Measurements from ENCODE around the gene ERBB4. TPM values are rescaled to one million over a fixed set of nuclear protein-coding genes. Genes with fewer than 3 reads are reported as not detected.
A peak's percentile ranks its signal among the peaks of the same experiment; 100 is the strongest.

ERBB4 gene
- total and polyA plus RNA-seq, 9 donors, result 5.0 to 12.7 (median 7.7) TPM

DNA sequence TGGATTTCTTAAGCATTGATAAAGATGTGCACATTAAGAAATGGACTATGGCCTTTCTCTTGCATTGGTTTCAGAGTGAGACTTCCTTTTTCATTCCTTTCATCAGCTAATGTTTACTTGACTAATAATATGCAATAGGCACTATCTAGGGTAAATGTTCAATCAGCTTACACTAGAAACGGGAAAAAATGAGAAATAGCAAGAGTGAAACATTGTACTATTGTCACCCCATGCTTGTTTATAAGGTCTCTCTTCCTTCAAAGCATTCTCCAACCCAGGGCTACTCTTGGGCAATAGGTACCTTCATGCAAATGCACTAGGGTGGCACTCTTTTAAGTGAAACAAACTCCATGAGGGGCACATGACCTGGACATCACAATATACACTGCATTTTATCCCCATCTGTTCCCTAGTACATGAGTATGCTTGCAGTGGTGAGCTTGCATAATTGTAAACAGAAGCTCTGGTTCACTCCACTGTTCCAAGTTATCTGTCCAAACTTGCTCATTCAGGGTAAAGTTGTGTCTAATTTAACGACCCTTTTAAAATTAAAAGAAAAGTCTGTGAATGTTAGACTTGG is 402.3 kb downstream of the ERBB4 start:
- H3K27ac ChIP-seq (ENCODE audit: low read length), result no peak overlapping the region
- no peaks in the 10 kb centered on the region for H3K4me1 ChIP-seq (ENCODE audit: control insufficient read depth, insufficient read depth, low read length)
- WGBS (ENCODE audit: insufficient coverage), result no CpG with 5 or more reads among the region's 2 CpGs
- H3K36me3 ChIP-seq (ENCODE audit: control insufficient read depth, insufficient read depth, low read length), result no peaks in the 10 kb centered on the region
- H3K27me3 ChIP-seq (ENCODE audit: control insufficient read depth, insufficient read depth, low read length), result no peaks in the 10 kb centered on the region
- DNase-seq, result no peak
- no peak overlapping the region for H3K4me3 ChIP-seq (ENCODE audit: low read length)
- H3K9me3 ChIP-seq (replicated peaks; ENCODE audit: control insufficient read depth, low read depth, low read length), result no peaks in the 10 kb centered on the region

DNA sequence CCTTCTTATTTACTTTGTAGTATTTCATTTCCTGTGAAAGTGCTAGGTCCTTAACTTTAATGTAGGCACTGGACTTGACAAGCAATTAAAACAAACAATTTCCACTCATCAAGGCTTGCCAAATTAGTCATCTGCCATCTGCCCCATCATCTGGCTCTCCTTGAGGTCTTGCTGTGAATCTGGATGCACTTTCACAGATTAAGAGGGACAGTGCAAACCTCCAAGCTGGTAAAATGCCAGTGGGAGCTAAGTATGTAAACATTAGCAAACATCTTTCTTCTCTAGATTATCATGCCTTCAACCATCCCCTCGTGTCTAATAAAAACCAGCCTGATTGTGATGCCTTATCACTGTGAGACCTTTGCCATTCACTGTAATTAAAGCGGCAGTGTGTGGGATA is 402.9 kb downstream of the ERBB4 start:
- no peak overlapping the region for H3K27ac ChIP-seq (ENCODE audit: low read length)
- DNase-seq, result peak; percentile 3
- no peaks in the 10 kb centered on the region for H3K9me3 ChIP-seq (replicated peaks; ENCODE audit: control insufficient read depth, low read depth, low read length)
- WGBS (ENCODE audit: insufficient coverage), result no CpG with 5 or more reads among the region's 2 CpGs
- H3K4me3 ChIP-seq (ENCODE audit: low read length), result no peak overlapping the region
- no peaks in the 10 kb centered on the region for H3K36me3 ChIP-seq (ENCODE audit: control insufficient read depth, insufficient read depth, low read length)
- H3K4me1 ChIP-seq (ENCODE audit: control insufficient read depth, insufficient read depth, low read length), result no peaks in the 10 kb centered on the region
- no peaks in the 10 kb centered on the region for H3K27me3 ChIP-seq (ENCODE audit: control insufficient read depth, insufficient read depth, low read length)

- Histone ChIP-seq H3K27ac (ENCODE audit: low read length) (no peak overlapping the region), H3K4me1 (ENCODE audit: control insufficient read depth, insufficient read depth, low read length) (no peaks in the 10 kb centered on the region), H3K27me3 (ENCODE audit: control insufficient read depth, insufficient read depth, low read length) (no peaks in the 10 kb centered on the region), H3K9me3 (replicated peaks; ENCODE audit: control insufficient read depth, low read depth, low read length) (no peaks in the 10 kb centered on the region), H3K36me3 (ENCODE audit: control insufficient read depth, insufficient read depth, low read length) (no peaks in the 10 kb centered on the region), H3K4me3 (ENCODE audit: low read length) (no peak overlapping the region)
- DNase-seq, result no peak
- no CpG with 5 or more reads among the region's 2 CpGs for WGBS (ENCODE audit: insufficient coverage)
Observed at GRCh38 chr2:212133337-212133736, 405.3 kb downstream of the ERBB4 start.

GRCh38 chr2:212124598-212124997 is 414.0 kb downstream of the ERBB4 start:
- Histone ChIP-seq H3K36me3 (ENCODE audit: control insufficient read depth, insufficient read depth, low read length) (no peaks in the 10 kb centered on the region), H3K4me1 (ENCODE audit: control insufficient read depth, insufficient read depth, low read length) (no peaks in the 10 kb centered on the region), H3K27me3 (ENCODE audit: control insufficient read depth, insufficient read depth, low read length) (no peaks in the 10 kb centered on the region), H3K9me3 (replicated peaks; ENCODE audit: control insufficient read depth, low read depth, low read length) (no peaks in the 10 kb centered on the region), H3K27ac (ENCODE audit: low read length) (no peak overlapping the region), H3K4me3 (ENCODE audit: low read length) (no peak overlapping the region)
- DNase-seq, result no peak
- 81% methylated on average over 8 of the region's 10 CpGs for WGBS (ENCODE audit: insufficient coverage)

DNA sequence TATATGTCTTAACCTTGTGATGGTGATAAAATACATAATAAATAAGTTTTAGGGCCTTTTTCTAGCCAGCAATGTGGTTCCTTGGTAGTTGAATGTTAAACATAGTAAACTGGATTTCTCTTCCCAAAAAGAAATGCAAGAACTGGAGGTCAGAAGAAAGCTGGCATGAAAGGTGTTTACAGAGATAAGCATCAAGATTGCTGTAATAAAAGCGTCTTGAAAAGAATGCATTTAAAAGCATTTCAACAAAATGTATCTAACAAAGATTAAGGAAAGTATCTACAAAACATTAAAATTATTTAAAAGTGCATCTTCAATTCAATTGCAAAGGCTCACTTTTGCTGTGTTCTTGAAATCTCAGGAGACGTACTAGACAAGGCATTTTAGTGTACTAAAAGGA is 419.0 kb downstream of the ERBB4 start:
- DNase-seq, result no peak
- H3K9me3 ChIP-seq (replicated peaks; ENCODE audit: control insufficient read depth, low read depth, low read length), result no peaks in the 10 kb centered on the region
- no peak overlapping the region for H3K27ac ChIP-seq (ENCODE audit: low read length)
- no peaks in the 10 kb centered on the region for H3K36me3 ChIP-seq (ENCODE audit: control insufficient read depth, insufficient read depth, low read length)
- H3K27me3 ChIP-seq (ENCODE audit: control insufficient read depth, insufficient read depth, low read length), result no peaks in the 10 kb centered on the region
- WGBS (ENCODE audit: insufficient coverage), result no CpG with 5 or more reads among the region's 2 CpGs
- no peaks in the 10 kb centered on the region for H3K4me1 ChIP-seq (ENCODE audit: control insufficient read depth, insufficient read depth, low read length)
- H3K4me3 ChIP-seq (ENCODE audit: low read length), result no peak overlapping the region

DNA sequence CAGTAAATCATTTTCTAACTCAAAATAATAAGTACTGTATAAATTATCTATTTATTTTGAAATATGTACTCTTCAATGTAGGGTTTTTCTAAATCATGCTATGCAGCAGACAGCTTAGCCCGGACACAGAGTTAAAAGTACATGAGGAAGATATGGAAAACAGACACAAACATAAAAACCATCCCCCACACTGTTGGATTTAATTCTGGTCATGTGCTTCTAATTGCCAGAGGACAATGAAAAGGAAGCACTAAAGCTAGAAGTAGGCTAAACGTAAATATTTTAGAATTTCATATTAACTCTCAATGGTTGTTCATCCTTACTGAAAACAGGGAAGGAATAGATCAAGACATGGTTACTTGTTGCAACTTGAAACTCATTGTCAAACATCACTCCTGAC is 420.7 kb downstream of the ERBB4 start:
- H3K4me3 ChIP-seq (ENCODE audit: low read length), result no peak overlapping the region
- H3K27me3 ChIP-seq (ENCODE audit: control insufficient read depth, insufficient read depth, low read length), result no peaks in the 10 kb centered on the region
- H3K9me3 ChIP-seq (replicated peaks; ENCODE audit: control insufficient read depth, low read depth, low read length), result no peaks in the 10 kb centered on the region
- no peak overlapping the region for H3K27ac ChIP-seq (ENCODE audit: low read length)
- no peaks in the 10 kb centered on the region for H3K36me3 ChIP-seq (ENCODE audit: control insufficient read depth, insufficient read depth, low read length)
- peak; percentile 59 for DNase-seq
- H3K4me1 ChIP-seq (ENCODE audit: control insufficient read depth, insufficient read depth, low read length), result no peaks in the 10 kb centered on the region
- no CpG with 5 or more reads among the region's 2 CpGs for WGBS (ENCODE audit: insufficient coverage)

- Histone ChIP-seq H3K36me3 (ENCODE audit: control insufficient read depth, insufficient read depth, low read length) (no peaks in the 10 kb centered on the region), H3K4me3 (ENCODE audit: low read length) (no peak overlapping the region), H3K4me1 (ENCODE audit: control insufficient read depth, insufficient read depth, low read length) (no peaks in the 10 kb centered on the region), H3K9me3 (replicated peaks; ENCODE audit: control insufficient read depth, low read depth, low read length) (no peaks in the 10 kb centered on the region), H3K27me3 (ENCODE audit: control insufficient read depth, insufficient read depth, low read length) (no peaks in the 10 kb centered on the region), H3K27ac (ENCODE audit: low read length) (no peak overlapping the region)
- WGBS (ENCODE audit: insufficient coverage), result 90% methylated on average over 1 of the region's 1 CpG
- no peak for DNase-seq
Observed at GRCh38 chr2:212114489-212114888, 424.1 kb downstream of the ERBB4 start.

GRCh38 chr2:212112401-212112800 is 426.2 kb downstream of the ERBB4 start:
- WGBS (ENCODE audit: insufficient coverage), result no CpG with 5 or more reads among the region's 3 CpGs
- Histone ChIP-seq H3K36me3 (ENCODE audit: control insufficient read depth, insufficient read depth, low read length) (no peaks in the 10 kb centered on the region), H3K9me3 (replicated peaks; ENCODE audit: control insufficient read depth, low read depth, low read length) (no peaks in the 10 kb centered on the region), H3K27me3 (ENCODE audit: control insufficient read depth, insufficient read depth, low read length) (no peaks in the 10 kb centered on the region), H3K27ac (ENCODE audit: low read length) (no peak overlapping the region), H3K4me1 (ENCODE audit: control insufficient read depth, insufficient read depth, low read length) (no peaks in the 10 kb centered on the region), H3K4me3 (ENCODE audit: low read length) (no peak overlapping the region)
- no peak for DNase-seq

DNA sequence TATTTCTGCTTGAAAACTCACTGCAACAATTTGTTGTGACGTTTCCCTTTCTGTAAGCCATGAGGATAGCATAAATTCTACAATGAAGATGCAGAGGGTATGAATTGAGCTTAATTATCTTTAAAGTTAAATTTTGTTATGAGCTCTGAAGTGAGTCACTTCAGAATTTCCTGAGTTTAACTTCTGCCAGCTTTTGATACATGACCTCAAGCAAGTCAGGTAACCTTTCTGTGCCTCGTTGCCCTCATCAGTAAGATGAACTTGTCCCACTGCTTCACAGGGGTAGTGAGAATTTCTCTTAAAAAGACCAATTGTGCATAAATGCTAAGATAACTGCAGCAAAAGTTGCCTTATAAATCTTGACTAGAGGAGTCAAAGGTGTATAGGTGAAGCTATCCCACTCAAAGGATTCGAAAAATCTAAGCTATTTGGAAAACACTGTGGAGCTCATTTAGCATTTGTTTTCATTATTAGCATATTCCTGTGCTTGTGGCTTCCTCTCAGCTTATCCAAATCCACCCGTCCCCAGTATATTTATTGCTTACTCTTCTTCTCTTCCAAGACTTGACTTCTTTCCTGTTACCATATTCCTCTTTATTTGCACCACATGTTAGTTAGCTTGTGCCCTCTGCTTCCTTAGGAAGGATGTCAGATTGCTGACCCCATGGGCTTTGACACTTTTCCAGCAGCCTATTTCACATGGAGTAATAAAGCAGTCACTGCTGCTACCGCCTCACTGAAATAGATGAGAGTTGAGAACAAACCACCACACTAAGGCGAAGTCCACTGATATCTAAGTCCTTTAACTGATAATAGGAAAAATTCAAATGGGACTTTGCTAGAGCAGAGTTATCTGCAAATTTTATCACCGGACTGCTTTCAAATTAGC is 428.6 kb downstream of the ERBB4 start:
- no peak for DNase-seq
- 20% methylated on average over 1 of the region's 7 CpGs for WGBS (ENCODE audit: insufficient coverage)
- no peaks in the 10 kb centered on the region for H3K4me1 ChIP-seq (ENCODE audit: control insufficient read depth, insufficient read depth, low read length)

DNA sequence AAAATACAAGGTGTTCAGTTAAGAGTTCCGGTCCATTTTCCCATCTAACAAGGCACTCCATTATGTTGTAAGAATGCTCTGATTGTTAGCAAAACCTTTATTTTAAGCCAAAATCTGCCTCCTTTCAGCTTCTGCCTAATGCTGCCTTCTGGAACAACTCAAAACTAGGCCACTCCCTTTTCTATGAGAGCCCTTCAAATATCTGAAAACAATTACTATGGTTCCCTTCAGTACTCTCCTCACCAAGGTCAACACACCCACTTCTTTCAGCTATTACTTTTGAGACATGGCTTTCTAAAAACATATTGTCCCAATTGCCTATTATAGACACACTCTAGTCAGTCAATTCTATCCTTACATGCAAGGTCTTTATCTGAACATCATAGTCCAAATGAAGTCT is 429.4 kb downstream of the ERBB4 start:
- Histone ChIP-seq H3K4me3 (ENCODE audit: low read length) (no peak overlapping the region), H3K36me3 (ENCODE audit: control insufficient read depth, insufficient read depth, low read length) (no peaks in the 10 kb centered on the region), H3K27ac (ENCODE audit: low read length) (no peak overlapping the region), H3K4me1 (ENCODE audit: control insufficient read depth, insufficient read depth, low read length) (no peaks in the 10 kb centered on the region), H3K9me3 (replicated peaks; ENCODE audit: control insufficient read depth, low read depth, low read length) (peaks cover 3% of the 10 kb centered on the region), H3K27me3 (ENCODE audit: control insufficient read depth, insufficient read depth, low read length) (no peaks in the 10 kb centered on the region)
- DNase-seq, result no peak
- no CpG with 5 or more reads among the region's 1 CpG for WGBS (ENCODE audit: insufficient coverage)

More for the DNA sequence above, 428.6 kb downstream of the ERBB4 start:
- no peak overlapping the region for H3K4me3 ChIP-seq (ENCODE audit: low read length)
- H3K27me3 ChIP-seq (ENCODE audit: control insufficient read depth, insufficient read depth, low read length), result no peaks in the 10 kb centered on the region
- no peaks in the 10 kb centered on the region for H3K36me3 ChIP-seq (ENCODE audit: control insufficient read depth, insufficient read depth, low read length)
- H3K27ac ChIP-seq (ENCODE audit: low read length), result no peak overlapping the region
- peaks cover 3% of the 10 kb centered on the region for H3K9me3 ChIP-seq (replicated peaks; ENCODE audit: control insufficient read depth, low read depth, low read length)
